Mesenchymal stem cell (in vitro differentiated cells and primary cell): ENCODE data around the gene INSC.

Source experiments
- DNase-seq: peaks from one replicate; pipeline ENCODE4 v3.0.0-alpha.2; 2013
- H2AFZ ChIP-seq: one replicate; pipeline ENCODE4 v1.6.1; 2013; ENCODE audit warnings: low read depth, mild to moderate bottlenecking, control low read depth, inconsistent platforms, low read length, moderate library complexity
- H2AK5ac ChIP-seq: 2 replicates; pipeline ENCODE4 v1.6.1; 2013; ENCODE audit warnings: low read length, moderate library complexity, mild to moderate bottlenecking, inconsistent platforms; ENCODE audit not compliant: severe bottlenecking
- H2BK120ac ChIP-seq: one replicate; pipeline ENCODE4 v1.6.1; 2013; ENCODE audit warnings: low read depth, mild to moderate bottlenecking, inconsistent platforms, low read length, moderate library complexity
- H2BK12ac ChIP-seq, 2 experiments: one replicate each; pipeline ENCODE4 v1.6.1; 2013; ENCODE audit warnings: inconsistent platforms in 2 of 2, low read length in 2 of 2, mild to moderate bottlenecking in 2 of 2, moderate library complexity in 2 of 2, control low read depth in 1 of 2
- H2BK15ac ChIP-seq: one replicate; pipeline ENCODE4 v1.6.1; 2013; ENCODE audit warnings: mild to moderate bottlenecking, low read depth, inconsistent platforms; ENCODE audit not compliant: poor library complexity, severe bottlenecking
- H2BK5ac ChIP-seq: 2 replicates; pipeline ENCODE4 v1.6.1; 2013; ENCODE audit warnings: low read depth, mild to moderate bottlenecking, low read length, control low read depth, inconsistent platforms; ENCODE audit not compliant: poor library complexity, severe bottlenecking
- H3K14ac ChIP-seq, 2 experiments: one replicate each; pipeline ENCODE4 v1.6.1; 2013; ENCODE audit warnings: inconsistent platforms in 2 of 2, low read length in 2 of 2, control low read depth in 1 of 2, mild to moderate bottlenecking in 1 of 2, moderate library complexity in 1 of 2
- H3K18ac ChIP-seq, 2 experiments: one replicate each; pipeline ENCODE4 v1.6.1; 2013; ENCODE audit warnings: inconsistent platforms in 2 of 2, low read length in 2 of 2, control low read depth in 1 of 2, low read depth in 1 of 2, mild to moderate bottlenecking in 1 of 2
- H3K23ac ChIP-seq, 2 experiments: one replicate each; pipeline ENCODE4 v1.6.1; 2013; ENCODE audit warnings: inconsistent platforms in 2 of 2, low read length in 2 of 2, mild to moderate bottlenecking in 2 of 2, moderate library complexity in 2 of 2, control low read depth in 1 of 2
- H3K27ac ChIP-seq: 2 replicates; pipeline ENCODE4 v1.5.1; 2013; ENCODE audit warnings: mild to moderate bottlenecking, moderate library complexity, low read length, control low read depth, inconsistent platforms; ENCODE audit not compliant: poor library complexity, severe bottlenecking
- H3K27me3 ChIP-seq, 2 experiments: 2 replicates each; pipeline versions ENCODE4 v1.6.1 to v1.7.0; 2013; ENCODE audit warnings: low read length in 2 of 2, mild to moderate bottlenecking in 2 of 2, moderate library complexity in 2 of 2, control low read depth in 1 of 2, inconsistent platforms in 1 of 2; ENCODE audit not compliant: control insufficient read depth in 1 of 2, insufficient read depth in 1 of 2
- H3K36me3 ChIP-seq, 2 experiments: 2 replicates each; pipeline versions ENCODE4 v1.6.1 to v1.7.0; 2013; ENCODE audit warnings: low read length in 2 of 2, control low read depth in 1 of 2, inconsistent platforms in 1 of 2, low read depth in 1 of 2, mild to moderate bottlenecking in 1 of 2; ENCODE audit not compliant: insufficient read depth in 2 of 2, control insufficient read depth in 1 of 2
- H3K4ac ChIP-seq, 2 experiments: one replicate each; pipeline ENCODE4 v1.6.1; 2013; ENCODE audit warnings: inconsistent platforms in 2 of 2, low read length in 2 of 2, mild to moderate bottlenecking in 2 of 2, moderate library complexity in 2 of 2, control low read depth in 1 of 2, low read depth in 1 of 2
- H3K4me1 ChIP-seq: 2 replicates; pipeline ENCODE4 v1.6.1; 2013; ENCODE audit warnings: low read depth, low read length, control low read depth; ENCODE audit not compliant: control insufficient read depth, insufficient read depth
- H3K4me2 ChIP-seq: 2 replicates; pipeline ENCODE4 v1.6.1; 2013; ENCODE audit warnings: low read length, mild to moderate bottlenecking, inconsistent platforms; ENCODE audit not compliant: poor library complexity, severe bottlenecking
- H3K4me3 ChIP-seq, 2 experiments: 2 replicates each; pipeline versions ENCODE4 v1.5.1 to v1.7.0; 2013; ENCODE audit warnings: low read length in 2 of 2, mild to moderate bottlenecking in 2 of 2, control low read depth in 1 of 2, low read depth in 1 of 2; ENCODE audit not compliant: insufficient read depth in 1 of 2
- H3K79me1 ChIP-seq: replicated peaks from 2 replicates; pipeline ENCODE4 v1.6.1; 2013; ENCODE audit warnings: mild to moderate bottlenecking, control low read depth, low read length, inconsistent platforms; ENCODE audit not compliant: poor library complexity, severe bottlenecking
- H3K9ac ChIP-seq: 2 replicates; pipeline ENCODE4 v1.7.0; 2013; ENCODE audit warnings: mild to moderate bottlenecking, low read length, moderate library complexity
- H3K9me3 ChIP-seq: 2 replicates; pipeline ENCODE4 v1.7.0; 2013; ENCODE audit warnings: mild to moderate bottlenecking, low read length; ENCODE audit not compliant: control insufficient read depth
- H4K8ac ChIP-seq: one replicate; pipeline ENCODE4 v1.6.1; 2013; ENCODE audit warnings: inconsistent platforms, mild to moderate bottlenecking, low read length, moderate library complexity
- H4K91ac ChIP-seq: one replicate; pipeline ENCODE4 v1.6.1; 2013; ENCODE audit warnings: mild to moderate bottlenecking, low read length, inconsistent platforms
- WGBS: methylation state at CpG from one replicate; pipeline ENCODE4 v1.1.7; 2013; ENCODE audit warnings: mixed read lengths; 5-methylcytosine and 5-hydroxymethylcytosine counted together

INSC gene

DNA sequence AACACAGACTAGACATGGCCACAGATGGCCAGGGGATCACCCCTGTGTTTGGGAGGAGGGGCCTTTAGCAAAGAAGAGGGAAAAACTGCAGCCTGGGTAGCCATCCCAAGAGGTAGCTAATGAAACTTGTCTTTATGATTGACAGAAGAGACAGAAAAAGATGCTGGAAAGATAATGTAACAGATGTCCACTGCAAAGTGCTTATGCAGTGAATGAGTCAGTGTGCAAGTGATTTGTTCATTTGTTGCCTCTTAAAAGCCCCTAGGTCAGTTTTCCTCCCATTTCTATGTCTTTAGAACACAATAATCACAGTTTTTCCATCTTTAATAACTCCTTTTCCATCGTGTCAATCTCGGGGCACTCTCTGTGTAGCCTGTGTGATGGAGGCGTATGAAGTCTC lies 57.2 kb downstream of the INSC start:
- Histone ChIP-seq H3K9me3 (no peaks in the 10 kb centered on the region), H4K91ac (no peak overlapping the region), H3K23ac (no peak overlapping the region), H2AFZ (no peak overlapping the region), H3K27ac (no peak overlapping the region), H3K27me3 (no peaks in the 10 kb centered on the region), H3K4me3 (no peak overlapping the region), H3K4me1 (peaks cover 5% of the 10 kb centered on the region), H3K14ac (no peak overlapping the region), H2BK120ac (no peak overlapping the region), H3K79me1 (no peaks in the 10 kb centered on the region), H2BK15ac (no peak overlapping the region), H3K4ac (no peak overlapping the region), H2BK5ac (no peak overlapping the region), H3K36me3 (no peaks in the 10 kb centered on the region), H2AK5ac (no peak overlapping the region), H2BK12ac (no peak overlapping the region), H3K9ac (no peak overlapping the region), H3K4me2 (no peak overlapping the region), H4K8ac (no peak overlapping the region), H3K18ac (no peak overlapping the region)
- WGBS: 92% methylated on average over 3 of the region's 3 CpGs
- DNase-seq: no peak

DNA sequence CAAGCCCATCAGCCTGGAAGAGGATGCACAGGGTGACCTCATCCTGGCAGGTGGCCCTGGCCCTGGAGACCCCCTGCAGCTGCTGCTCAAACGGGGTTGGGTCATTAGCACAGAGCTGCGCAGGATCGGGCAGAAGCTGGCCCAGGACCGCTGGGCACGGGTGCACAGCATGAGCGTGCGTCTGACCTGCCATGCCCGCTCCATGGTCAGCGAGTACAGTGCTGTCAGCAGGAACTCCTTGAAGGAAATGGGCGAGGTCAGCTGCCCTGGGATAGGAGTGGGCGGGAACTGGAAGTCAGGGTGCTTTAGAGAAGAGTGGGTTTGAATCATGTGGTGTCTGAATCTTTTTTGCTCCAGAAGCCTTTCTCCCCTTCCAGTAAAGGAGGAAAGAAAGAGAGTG lies 61.1 kb downstream of the INSC start:
- Histone ChIP-seq H2AK5ac (no peak overlapping the region), H3K27me3 (no peaks in the 10 kb centered on the region), H3K27ac (no peak overlapping the region), H3K18ac (no peak overlapping the region), H3K36me3 (no peaks in the 10 kb centered on the region), H3K9me3 (no peaks in the 10 kb centered on the region), H3K9ac (no peak overlapping the region), H2BK120ac (no peak overlapping the region), H4K8ac (no peak overlapping the region), H2AFZ (no peak overlapping the region), H3K14ac (peak overlapping the region in 1 of 2 experiments; percentile 53), H3K4me2 (no peak overlapping the region), H2BK5ac (no peak overlapping the region), H4K91ac (no peak overlapping the region), H3K79me1 (no peaks in the 10 kb centered on the region), H3K4me3 (no peak overlapping the region), H3K23ac (no peak overlapping the region), H2BK12ac (no peak overlapping the region), H3K4ac (no peak overlapping the region), H3K4me1 (peaks cover 15% of the 10 kb centered on the region), H2BK15ac (no peak overlapping the region)
- DNase-seq: no peak
- 93% methylated on average over 11 of the region's 11 CpGs for WGBS

DNA sequence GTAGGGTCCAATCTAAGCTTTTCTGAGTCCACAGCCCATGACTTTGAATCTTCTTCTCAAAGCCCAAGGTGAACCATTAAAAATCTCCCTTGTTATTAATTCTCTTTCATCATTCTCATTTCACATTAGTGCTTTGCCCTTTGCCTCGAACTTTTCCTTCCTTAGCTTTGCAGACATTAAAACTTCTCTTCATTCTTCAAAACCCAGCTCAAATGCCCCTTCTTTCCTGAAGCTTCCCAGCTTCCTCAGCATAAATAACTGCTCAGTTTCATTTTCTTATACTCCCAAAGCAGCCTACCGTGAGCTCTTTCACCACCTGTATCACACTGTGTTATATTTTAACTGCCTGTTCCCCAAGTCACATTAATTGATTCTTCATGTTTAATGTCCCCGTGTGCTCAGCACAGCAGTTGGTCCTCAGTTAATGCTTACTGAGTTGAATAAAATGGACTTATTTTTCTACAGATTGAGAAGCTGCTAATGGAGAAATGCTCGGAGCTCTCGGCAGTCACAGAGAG lies 62.0 kb downstream of the INSC start:
- H2BK15ac ChIP-seq: no peak overlapping the region
- H2BK5ac ChIP-seq: no peak overlapping the region

DNA sequence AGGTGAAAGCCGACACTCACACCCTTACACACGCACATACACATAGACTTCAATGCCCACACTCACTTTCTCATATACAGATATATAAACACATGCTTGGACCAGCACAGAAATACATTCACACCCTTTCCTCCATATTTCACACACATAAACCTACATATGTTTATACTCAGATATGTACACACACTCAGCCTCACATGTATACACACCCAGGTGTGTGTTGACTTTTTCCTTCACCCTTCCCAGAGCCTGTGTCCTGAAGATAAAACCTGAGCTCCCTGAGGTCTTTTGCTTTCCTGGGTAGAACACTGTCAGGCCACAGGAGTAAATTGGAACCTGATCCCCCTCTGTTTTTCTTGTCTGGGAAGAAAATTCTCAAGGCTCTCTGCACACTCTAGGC lies 62.8 kb downstream of the INSC start:
- Histone ChIP-seq H4K91ac (no peak overlapping the region), H3K4me3 (no peak overlapping the region)
- WGBS: 92% methylated on average over 2 of the region's 2 CpGs

More for the DNA sequence above, 62.0 kb downstream of the INSC start:
- Histone ChIP-seq H3K23ac (no peak overlapping the region), H3K27ac (no peak overlapping the region), H4K91ac (no peak overlapping the region), H3K4me2 (no peak overlapping the region), H2BK120ac (no peak overlapping the region), H3K27me3 (no peaks in the 10 kb centered on the region), H2AK5ac (no peak overlapping the region), H4K8ac (no peak overlapping the region), H3K4me3 (no peak overlapping the region), H3K4ac (no peak overlapping the region), H3K14ac (no peak overlapping the region), H3K9me3 (no peaks in the 10 kb centered on the region), H3K36me3 (no peaks in the 10 kb centered on the region), H3K79me1 (no peaks in the 10 kb centered on the region), H2AFZ (no peak overlapping the region), H3K9ac (no peak overlapping the region), H2BK12ac (no peak overlapping the region), H3K4me1 (peaks cover 15% of the 10 kb centered on the region), H3K18ac (no peak overlapping the region)
- no peak for DNase-seq
- 90% methylated on average over 5 of the region's 5 CpGs for WGBS

More for the DNA sequence above, 62.8 kb downstream of the INSC start:
- no peak overlapping the region for H3K27ac ChIP-seq
- H3K23ac ChIP-seq: no peak overlapping the region
- H3K14ac ChIP-seq: no peak overlapping the region
- no peaks in the 10 kb centered on the region for H3K79me1 ChIP-seq
- no peaks in the 10 kb centered on the region for H3K27me3 ChIP-seq
- H2BK15ac ChIP-seq: no peak overlapping the region
- no peak overlapping the region for H3K4me2 ChIP-seq
- no peak overlapping the region for H2AFZ ChIP-seq
- H2BK120ac ChIP-seq: no peak overlapping the region
- H3K36me3 ChIP-seq: no peaks in the 10 kb centered on the region
- H2BK12ac ChIP-seq: no peak overlapping the region
- no peak overlapping the region for H4K8ac ChIP-seq
- no peak overlapping the region for H3K4ac ChIP-seq
- H3K18ac ChIP-seq: no peak overlapping the region
- H2BK5ac ChIP-seq: no peak overlapping the region
- DNase-seq: no peak
- no peak overlapping the region for H3K9ac ChIP-seq
- H3K4me1 ChIP-seq: peaks cover 15% of the 10 kb centered on the region
- H3K9me3 ChIP-seq: no peaks in the 10 kb centered on the region
- H2AK5ac ChIP-seq: peak overlapping the region; percentile 67
